Measurements from ENCODE around the gene FTO. TPM values are rescaled to one million over a fixed set of nuclear protein-coding genes. Genes with fewer than 3 reads are reported as not detected.

The FTO gene
- total and polyA plus RNA-seq, 2 of the 13 experiments (the other 11 are each of a cell fraction or from before 2014, with no cell fraction given) = 41.6 to 55.8 TPM

- TF ChIP-seq ZNF230 (CRISPR knock-in tag; IDR thresholded peaks at IDR 0.05) = no peak
- TF ChIP-seq KLF11 (CRISPR knock-in tag; IDR thresholded peaks at IDR 0.05) = no peak
- no peak for TF ChIP-seq ZNF749 (CRISPR knock-in tag; IDR thresholded peaks at IDR 0.05; ENCODE audit: borderline replicate concordance)
- TF ChIP-seq ARNT2 (CRISPR knock-in tag; IDR thresholded peaks at IDR 0.05; ENCODE audit: low read depth) = peak; percentile 32; the same call in 1 of the 2 replicates
- no peak for TF ChIP-seq ZNF367 (CRISPR knock-in tag; IDR thresholded peaks at IDR 0.05; ENCODE audit: borderline replicate concordance)
- no peak for TF ChIP-seq MBNL3 (CRISPR knock-in tag; conservative IDR thresholded peaks at IDR 0.05)
- peak; percentile 100 for TF ChIP-seq ARID3A (IDR thresholded peaks at IDR 0.05; ENCODE audit: low read depth, low read length)
- TF ChIP-seq ZNF234 (CRISPR knock-in tag; conservative IDR thresholded peaks at IDR 0.05) = no peak
- TF ChIP-seq KLF9 (CRISPR knock-in tag; IDR thresholded peaks at IDR 0.05; ENCODE audit: low read depth) = no peak
- no peak for TF ChIP-seq ZC3H13 (CRISPR knock-in tag; IDR thresholded peaks at IDR 0.05)
- no peak; the same call in 1 of the 2 replicates for TF ChIP-seq IKZF5 (CRISPR knock-in tag; IDR thresholded peaks at IDR 0.05)
- TF ChIP-seq THRA (CRISPR knock-in tag; IDR thresholded peaks at IDR 0.05; ENCODE audit: borderline replicate concordance) = peak; percentile 86; the same call in 1 of the 2 replicates
- peak; percentile 38; the same call in 1 of the 2 replicates for TF ChIP-seq ZFX (CRISPR knock-in tag; IDR thresholded peaks at IDR 0.05; ENCODE audit: low read depth)
- no peak for TF ChIP-seq GABPA (IDR thresholded peaks at IDR 0.05; ENCODE audit: low read depth, low read length)
- TF ChIP-seq GABPA (CRISPR knock-in tag; IDR thresholded peaks at IDR 0.05; ENCODE audit: low read depth) = peak; percentile 47; the same call in 1 of the 2 replicates
- TF ChIP-seq SKIL (CRISPR knock-in tag; IDR thresholded peaks at IDR 0.05; ENCODE audit: borderline replicate concordance) = no peak
- no peak for TF ChIP-seq ZNF790 (CRISPR knock-in tag; IDR thresholded peaks at IDR 0.05; ENCODE audit: borderline replicate concordance)
- TF ChIP-seq PATZ1 (CRISPR knock-in tag; IDR thresholded peaks at IDR 0.05) = peak; percentile 93
These were observed 476.7 kb downstream of the FTO start (continued) for GRCh38 chr16:54180421-54181359.
